Panc1 (cell line): ENCODE results near the gene ILDR2.

Experiments
- POLR2AphosphoS5 ChIP-seq: IDR thresholded peaks from 2 replicates; pipeline ENCODE4 v1.6.1; 2012; ENCODE audit warnings: mild to moderate bottlenecking, low read depth, low read length, moderate library complexity
- SIN3A ChIP-seq: IDR thresholded peaks from 2 replicates; pipeline ENCODE4 v1.6.1; 2012; ENCODE audit warnings: low read depth, mild to moderate bottlenecking, low read length, moderate library complexity, borderline replicate concordance; ENCODE audit not compliant: insufficient read depth
- TCF7L2 ChIP-seq: IDR thresholded peaks from 2 replicates; pipeline ENCODE4 v1.6.1; 2011; ENCODE audit warnings: mild to moderate bottlenecking, low read depth, low read length, inconsistent platforms
- TF ChIP-seq, protein P1 (sequence below): fragments of 450-650 bp; IDR thresholded peaks from 2 replicates; pipeline ENCODE4 v1.5.1; 2017; ENCODE audit warnings: mild to moderate bottlenecking
- TF ChIP-seq, protein P2 (sequence below), 2 experiments: IDR thresholded peaks; 2 replicates each; pipeline ENCODE4 v1.6.1; 2011 to 2012; ENCODE audit warnings: low read depth in 2 of 2, control low read depth in 1 of 2, low read length in 1 of 2, mild to moderate bottlenecking in 1 of 2, moderate library complexity in 1 of 2; ENCODE audit not compliant: insufficient read depth in 1 of 2

DNA sequence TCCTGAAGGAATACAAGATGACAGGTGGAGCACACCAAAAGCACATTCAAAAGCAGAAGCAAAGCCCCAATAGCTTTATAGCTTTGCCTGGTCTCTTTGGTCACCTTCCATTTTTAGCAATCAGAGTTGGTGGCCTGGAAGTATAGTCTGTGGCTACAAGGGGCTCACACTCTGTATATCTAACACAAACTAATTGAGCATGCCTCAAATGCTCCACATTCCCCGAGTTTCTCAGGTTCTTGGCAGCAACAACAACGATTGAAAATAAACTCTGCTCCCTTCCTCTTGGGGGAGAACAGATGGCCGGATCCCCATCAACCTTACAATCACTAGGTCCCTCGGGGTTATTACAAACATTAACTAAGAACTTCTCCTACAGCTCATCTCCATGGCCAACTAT is 74.4 kb downstream of the ILDR2 start:
- TF ChIP-seq, protein P1, sequence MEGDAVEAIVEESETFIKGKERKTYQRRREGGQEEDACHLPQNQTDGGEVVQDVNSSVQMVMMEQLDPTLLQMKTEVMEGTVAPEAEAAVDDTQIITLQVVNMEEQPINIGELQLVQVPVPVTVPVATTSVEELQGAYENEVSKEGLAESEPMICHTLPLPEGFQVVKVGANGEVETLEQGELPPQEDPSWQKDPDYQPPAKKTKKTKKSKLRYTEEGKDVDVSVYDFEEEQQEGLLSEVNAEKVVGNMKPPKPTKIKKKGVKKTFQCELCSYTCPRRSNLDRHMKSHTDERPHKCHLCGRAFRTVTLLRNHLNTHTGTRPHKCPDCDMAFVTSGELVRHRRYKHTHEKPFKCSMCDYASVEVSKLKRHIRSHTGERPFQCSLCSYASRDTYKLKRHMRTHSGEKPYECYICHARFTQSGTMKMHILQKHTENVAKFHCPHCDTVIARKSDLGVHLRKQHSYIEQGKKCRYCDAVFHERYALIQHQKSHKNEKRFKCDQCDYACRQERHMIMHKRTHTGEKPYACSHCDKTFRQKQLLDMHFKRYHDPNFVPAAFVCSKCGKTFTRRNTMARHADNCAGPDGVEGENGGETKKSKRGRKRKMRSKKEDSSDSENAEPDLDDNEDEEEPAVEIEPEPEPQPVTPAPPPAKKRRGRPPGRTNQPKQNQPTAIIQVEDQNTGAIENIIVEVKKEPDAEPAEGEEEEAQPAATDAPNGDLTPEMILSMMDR, result no peak
- TF ChIP-seq POLR2AphosphoS5, result no peak
- TF ChIP-seq, protein P2, sequence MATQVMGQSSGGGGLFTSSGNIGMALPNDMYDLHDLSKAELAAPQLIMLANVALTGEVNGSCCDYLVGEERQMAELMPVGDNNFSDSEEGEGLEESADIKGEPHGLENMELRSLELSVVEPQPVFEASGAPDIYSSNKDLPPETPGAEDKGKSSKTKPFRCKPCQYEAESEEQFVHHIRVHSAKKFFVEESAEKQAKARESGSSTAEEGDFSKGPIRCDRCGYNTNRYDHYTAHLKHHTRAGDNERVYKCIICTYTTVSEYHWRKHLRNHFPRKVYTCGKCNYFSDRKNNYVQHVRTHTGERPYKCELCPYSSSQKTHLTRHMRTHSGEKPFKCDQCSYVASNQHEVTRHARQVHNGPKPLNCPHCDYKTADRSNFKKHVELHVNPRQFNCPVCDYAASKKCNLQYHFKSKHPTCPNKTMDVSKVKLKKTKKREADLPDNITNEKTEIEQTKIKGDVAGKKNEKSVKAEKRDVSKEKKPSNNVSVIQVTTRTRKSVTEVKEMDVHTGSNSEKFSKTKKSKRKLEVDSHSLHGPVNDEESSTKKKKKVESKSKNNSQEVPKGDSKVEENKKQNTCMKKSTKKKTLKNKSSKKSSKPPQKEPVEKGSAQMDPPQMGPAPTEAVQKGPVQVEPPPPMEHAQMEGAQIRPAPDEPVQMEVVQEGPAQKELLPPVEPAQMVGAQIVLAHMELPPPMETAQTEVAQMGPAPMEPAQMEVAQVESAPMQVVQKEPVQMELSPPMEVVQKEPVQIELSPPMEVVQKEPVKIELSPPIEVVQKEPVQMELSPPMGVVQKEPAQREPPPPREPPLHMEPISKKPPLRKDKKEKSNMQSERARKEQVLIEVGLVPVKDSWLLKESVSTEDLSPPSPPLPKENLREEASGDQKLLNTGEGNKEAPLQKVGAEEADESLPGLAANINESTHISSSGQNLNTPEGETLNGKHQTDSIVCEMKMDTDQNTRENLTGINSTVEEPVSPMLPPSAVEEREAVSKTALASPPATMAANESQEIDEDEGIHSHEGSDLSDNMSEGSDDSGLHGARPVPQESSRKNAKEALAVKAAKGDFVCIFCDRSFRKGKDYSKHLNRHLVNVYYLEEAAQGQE (IDR thresholded peaks at IDR 0.05; ENCODE audit: insufficient read depth in 1 of 2, low read depth in 2 of 2, low read length in 1 of 2), result no peak
- TF ChIP-seq SIN3A, result no peak
- TF ChIP-seq TCF7L2, result no peak
